ENCODE results near the gene ORC1. TPM values are rescaled to one million over a fixed set of nuclear protein-coding genes. Genes with fewer than 3 reads are reported as not detected.

ORC1 gene
- total and polyA plus RNA-seq, 2 of the 8 experiments (the other 6 are each of a cell fraction or from before 2014, with no cell fraction given): 36.9 to 49.0 TPM

GRCh38 chr1:52423055-52423454 is 18.8 kb upstream of the ORC1 start:
- Histone ChIP-seq H4K8ac (ENCODE audit: extremely low read depth, insufficient read depth, low read length) (no peak overlapping the region), H4K91ac (replicated peaks; ENCODE audit: insufficient read length, low read length) (no peak overlapping the region), H3K14ac (ENCODE audit: insufficient read length) (no peak overlapping the region), H4K5ac (ENCODE audit: insufficient read length, low read depth, low read length) (no peak overlapping the region), H3K79me1 (ENCODE audit: low read depth, low read length) (no peaks in the 10 kb centered on the region), H3K23me2 (ENCODE audit: low read depth, low read length) (no peaks in the 10 kb centered on the region), H3K4ac (replicated peaks; ENCODE audit: insufficient read length, low read depth, low read length) (no peak overlapping the region), H3K4me1 (replicated peaks in 1 of 4; ENCODE audit: control insufficient read depth in 3 of 4, insufficient read depth in 4 of 4, low read length in 3 of 4) (no peaks in the 10 kb centered on the region; a peak in 1 of 7 replicates), H3K79me2 (ENCODE audit: control insufficient read depth in 1 of 2, insufficient read depth in 2 of 2, low read length in 2 of 2) (no peaks in the 10 kb centered on the region), H3K4me3 (ENCODE audit: extremely low read depth in 1 of 4, insufficient read depth in 2 of 4, low read depth in 3 of 4, low read length in 4 of 4) (no peak overlapping the region), H3K9ac (replicated peaks in 1 of 4; ENCODE audit: extremely low read depth in 1 of 4, low read depth in 3 of 4, low read length in 3 of 4) (no peak overlapping the region), H3K9me3 (ENCODE audit: insufficient read depth in 2 of 2, low read depth in 1 of 2, low read length in 1 of 2) (no peaks in the 10 kb centered on the region), H3K18ac (ENCODE audit: extremely low read depth, low read length) (no peak overlapping the region), H4K20me1 (replicated peaks in 1 of 2; ENCODE audit: control insufficient read depth in 1 of 2, insufficient read depth in 2 of 2, low read length in 2 of 2) (peaks cover 0 to 3% of the 10 kb centered on the region in 2 experiments), H3K4me2 (ENCODE audit: insufficient read depth in 1 of 2, low read depth in 2 of 2, low read length in 2 of 2) (no peak overlapping the region), H2AK5ac (ENCODE audit: low read depth, low read length) (no peak overlapping the region), H2BK20ac (ENCODE audit: low read length) (no peak overlapping the region), H2BK5ac (ENCODE audit: low read depth, low read length) (no peak overlapping the region), H3K56ac (replicated peaks; ENCODE audit: insufficient read length, low read depth, low read length) (no peak overlapping the region), H2BK120ac (replicated peaks; ENCODE audit: low read depth, low read length) (no peak overlapping the region), H2BK12ac (ENCODE audit: low read depth, low read length) (no peak overlapping the region), H2BK15ac (ENCODE audit: low read length) (no peak overlapping the region), H2AFZ (ENCODE audit: low read length) (no peak overlapping the region), H3K36me3 (ENCODE audit: control insufficient read depth in 2 of 4, insufficient read depth in 4 of 4, low read length in 3 of 4) (peaks cover 0 to 46% (median 16%) of the 10 kb centered on the region in 4 experiments; a peak in 6 of 8 replicates), H3K27me3 (replicated peaks in 1 of 4; ENCODE audit: control insufficient read depth in 3 of 4, extremely low read depth in 1 of 4, insufficient read depth in 3 of 4, low read length in 3 of 4) (no peaks in the 10 kb centered on the region), H3K27ac (ENCODE audit: low read depth, low read length) (no peak overlapping the region), H3K23ac (ENCODE audit: insufficient read length) (no peak overlapping the region)
- FAIRE-seq (no peak), DNase-seq (ENCODE audit: low read depth in 1 of 2, low spot score in 2 of 2) (no peak)
- WGBS, 2 experiments (ENCODE audit: extremely low coverage in 1 of 2, insufficient coverage in 1 of 2, insufficient read length in 1 of 2, insufficient replicate concordance in 2 of 2, low coverage in 1 of 2, low lambda C conversion rate in 2 of 2, missing lambda C conversion rate in 1 of 2): 71% methylated on average over 2 of the region's 2 CpGs; no CpG with 5 or more reads in 1 of the 2 experiments
- POLR2A ChIA-PET (ENCODE audit: partially characterized antibody): interaction anchor here (0.9 to 2.2 kb wide), 4 partner anchors 8 to 204 kb away, joined by 3 to 10 read pairs (median 6); partner anchors contain the start of genes ORC1 and PRPF38A
- TF ChIP-seq CTCF (IDR thresholded peaks at IDR 0.05; ENCODE audit: control extremely low read depth in 1 of 3, insufficient read depth in 1 of 3, low read depth in 1 of 3, low read length in 3 of 3): no peak
- no peak for TF ChIP-seq GABPA (IDR thresholded peaks at IDR 0.05; ENCODE audit: borderline replicate concordance, insufficient read depth, low read length)
- no peak for TF ChIP-seq KDM5A (IDR thresholded peaks at IDR 0.05; ENCODE audit: low read length)
- no peak for TF ChIP-seq POLR2AphosphoS5 (IDR thresholded peaks at IDR 0.05; ENCODE audit: low read depth, low read length)
- no peak for TF ChIP-seq POU5F1 (IDR thresholded peaks at IDR 0.05; ENCODE audit: low read depth, low read length)
- TF ChIP-seq CREB1 (IDR thresholded peaks at IDR 0.05): no peak
- no peak for TF ChIP-seq MAX (IDR thresholded peaks at IDR 0.05)
- no peak for TF ChIP-seq NRF1 (IDR thresholded peaks at IDR 0.05; ENCODE audit: low read depth, low read length)
- TF ChIP-seq POLR2A (IDR thresholded peaks at IDR 0.05; ENCODE audit: control extremely low read depth in 1 of 2, low read depth in 2 of 2, low read length in 2 of 2): no peak
- TF ChIP-seq RNF2 (IDR thresholded peaks at IDR 0.05; ENCODE audit: borderline replicate concordance, low read depth, low read length, missing control alignments, poor library complexity, severe bottlenecking): no peak
- CTCF ChIA-PET (ENCODE audit: partially characterized antibody): no interaction called here
